Gastrocnemius medialis (tissue), 4 donors: Measurements from ENCODE around the gene MEF2D. TPM values are rescaled to one million over a fixed set of nuclear protein-coding genes. Genes with fewer than 3 reads are reported as not detected.

Experiments
- ATAC-seq, 2 donors: fragments of 150-250 bp; one replicate each; pipeline ENCODE4 v1.9.1; 2016
- DNase-seq, 2 donors: peaks; one replicate each; pipeline ENCODE4 v3.0.0-alpha.2; 2019
- H3K27ac ChIP-seq, 4 donors: fragments of 200-600 bp; sonication (generic); 1 replicate in 1 of 4; 2 replicates in 3 of 4; pipeline ENCODE4 v1.5.1; 2016 to 2018; ENCODE audit warnings: mild to moderate bottlenecking in 2 of 4, moderate library complexity in 1 of 4
- H3K27me3 ChIP-seq, 3 donors: fragments of 200-600 bp; sonication (generic) in 2 of 3; 1 replicate in 1 of 3; 2 replicates in 2 of 3; pipeline versions ENCODE4 v1.5.1 to v1.6.0; 2016 to 2019; ENCODE audit warnings: mild to moderate bottlenecking in 1 of 3, moderate library complexity in 1 of 3
- H3K36me3 ChIP-seq, 2 donors: fragments of 200-600 bp; sonication (generic) in 1 of 2; one replicate each; pipeline ENCODE4 v1.5.1; 2017 to 2018
- H3K4me1 ChIP-seq, 2 donors: fragments of 200-600 bp; sonication (generic) in 1 of 2; one replicate each; pipeline ENCODE4 v1.5.1; 2016 to 2017; ENCODE audit warnings: mild to moderate bottlenecking in 2 of 2
- H3K4me3 ChIP-seq, 4 donors: fragments of 200-600 bp; sonication (generic) in 3 of 4; 1 replicate in 1 of 4; 2 replicates in 3 of 4; pipeline ENCODE4 v1.5.1; 2016 to 2019; ENCODE audit warnings: mild to moderate bottlenecking in 2 of 4
- H3K9me3 ChIP-seq, 3 donors: fragments of 200-600 bp; sonication (generic) in 2 of 3; 1 replicate in 1 of 3; 2 replicates in 2 of 3; pipeline ENCODE4 v1.5.1; 2016 to 2019
- CTCF ChIP-seq, 5 experiments: fragments of 450-650 bp in 3 of 5; fragments of 200-600 bp in 2 of 5; sonication (generic) in 2 of 5; IDR thresholded peaks in 4 of 5; conservative IDR thresholded peaks in 1 of 5; 1 replicate in 4 of 5; 2 replicates in 1 of 5; pipeline ENCODE4 v1.5.1; 2016 to 2019; ENCODE audit warnings: antibody characterized with exemption in 5 of 5, mild to moderate bottlenecking in 3 of 5, moderate library complexity in 3 of 5
- POLR2A ChIP-seq, 2 donors: fragments of 450-650 bp; IDR thresholded peaks; one replicate each; pipeline ENCODE4 v1.6.1; 2017; ENCODE audit warnings: antibody characterized with exemption in 2 of 2, mild to moderate bottlenecking in 2 of 2, moderate library complexity in 2 of 2
- in situ Hi-C, 4 donors: fragments of 200-750 bp; cut with MboI; loops; one replicate each; pipeline versions ENCODE4 v1.15.0 to v1.8.0; 2017; ENCODE audit warnings: low sequenced_read_pairs in 4 of 4
- intact Hi-C: fragments of 100-400 bp; cut with DNase I; formaldehyde crosslinking; loops from one replicate; pipeline ENCODE4 v1.15.1; 2023; ENCODE audit warnings: low total_unique reads
- total RNA-seq, 4 donors: library from RNA; depleted of rRNA; stranded (reverse); fragments of >200 nt; gene quantifications; one replicate each; pipeline versions ENCODE4 v1.1.0 to v1.2.3, GENCODE V29; 2016

Gene MEF2D
- total RNA-seq, 4 donors from 2014 or later, result 129 to 260 (median 168) TPM

- TF ChIP-seq CTCF (IDR thresholded peaks at IDR 0.05 in 4 of 5, conservative IDR thresholded peaks at IDR 0.05 in 1 of 5) (no peak), POLR2A (IDR thresholded peaks at IDR 0.05) (no peak)
- DNase-seq (no peak), ATAC-seq (no peak)
- Histone ChIP-seq H3K36me3 (no peaks in the 10 kb centered on the region), H3K27ac (no peak overlapping the region), H3K4me3 (no peak overlapping the region), H3K27me3 (peaks cover 90 to 96% (median 94%) of the 10 kb centered on the region in 3 donors), H3K4me1 (peaks cover 10 to 16% of the 10 kb centered on the region in 2 donors), H3K9me3 (no peaks in the 10 kb centered on the region)
- in situ Hi-C loops (loop anchor here in 1 of 4 donors (5.0 kb wide), 1 partner anchor 45 kb away; no protein-coding TSS in a partner anchor), intact Hi-C loops (no loop called here)
Observed at GRCh38 chr1:156432669-156433018, 67.9 kb downstream of the MEF2D start.

GRCh38 chr1:156431769-156432668 lies 68.6 kb downstream of the MEF2D start:
- H3K4me3 ChIP-seq, result no peak overlapping the region
- DNase-seq, result no peak
- H3K36me3 ChIP-seq, result no peaks in the 10 kb centered on the region
- in situ Hi-C loops, result loop anchor here in 1 of 4 donors (5.0 kb wide), 1 partner anchor 45 kb away; no protein-coding TSS in a partner anchor
- TF ChIP-seq POLR2A (IDR thresholded peaks at IDR 0.05) (no peak), CTCF (IDR thresholded peaks at IDR 0.05 in 4 of 5, conservative IDR thresholded peaks at IDR 0.05 in 1 of 5) (no peak)
- H3K27me3 ChIP-seq, result peaks cover 85 to 93% (median 88%) of the 10 kb centered on the region in 3 donors
- intact Hi-C loops, result no loop called here
- no peaks in the 10 kb centered on the region for H3K9me3 ChIP-seq
- peaks cover 10 to 16% of the 10 kb centered on the region in 2 donors for H3K4me1 ChIP-seq
- ATAC-seq, result no peak
- H3K27ac ChIP-seq, result no peak overlapping the region

- Histone ChIP-seq H3K4me1 (peaks cover 9 to 10% of the 10 kb centered on the region in 2 donors), H3K36me3 (no peaks in the 10 kb centered on the region), H3K4me3 (no peak overlapping the region), H3K9me3 (no peaks in the 10 kb centered on the region), H3K27ac (no peak overlapping the region), H3K27me3 (peaks cover 79 to 89% (median 81%) of the 10 kb centered on the region in 3 donors)
- no peak for DNase-seq
- in situ Hi-C loops, result loop anchor here in 1 of 4 donors (5.0 kb wide), 1 partner anchor 44 kb away; no protein-coding TSS in a partner anchor
- TF ChIP-seq CTCF (IDR thresholded peaks at IDR 0.05 in 4 of 5, conservative IDR thresholded peaks at IDR 0.05 in 1 of 5) (no peak), POLR2A (IDR thresholded peaks at IDR 0.05) (no peak)
- no peak for ATAC-seq
- intact Hi-C loops, result no loop called here
Observed at GRCh38 chr1:156431366-156431765, 69.2 kb downstream of the MEF2D start.

- ATAC-seq (no peak), DNase-seq (no peak)
- no peak overlapping the region for H3K4me3 ChIP-seq
- H3K27me3 ChIP-seq, result peaks cover 76 to 84% (median 76%) of the 10 kb centered on the region in 3 donors
- no peak overlapping the region for H3K27ac ChIP-seq
- no peak for TF ChIP-seq CTCF (IDR thresholded peaks at IDR 0.05 in 4 of 5, conservative IDR thresholded peaks at IDR 0.05 in 1 of 5)
- no peak for TF ChIP-seq POLR2A (IDR thresholded peaks at IDR 0.05)
- no peaks in the 10 kb centered on the region for H3K36me3 ChIP-seq
- no peaks in the 10 kb centered on the region for H3K9me3 ChIP-seq
- in situ Hi-C loops (loop anchor here in 1 of 4 donors (5.0 kb wide), 1 partner anchor 44 kb away; no protein-coding TSS in a partner anchor), intact Hi-C loops (no loop called here)
- H3K4me1 ChIP-seq, result peaks cover 5% of the 10 kb centered on the region in 2 donors
Observed at GRCh38 chr1:156430866-156431265, 69.7 kb downstream of the MEF2D start.
